Suprapubic skin (tissue), 4 donors: Measurements from ENCODE around the gene HSPA8. TPM values are rescaled to one million over a fixed set of nuclear protein-coding genes. Genes with fewer than 3 reads are reported as not detected.

Experiments
- DNase-seq, 2 donors: peaks; one replicate each; pipeline ENCODE4 v3.0.0-alpha.2; 2019; ENCODE audit warnings: low spot score in 2 of 2
- H3K27ac ChIP-seq: fragments of 200-600 bp; sonication (generic); one replicate; pipeline ENCODE4 v1.5.1; 2019
- H3K27me3 ChIP-seq: fragments of 200-600 bp; sonication (generic); one replicate; pipeline ENCODE4 v1.5.1; 2019
- H3K36me3 ChIP-seq: fragments of 200-600 bp; sonication (generic); one replicate; pipeline ENCODE4 v1.5.1; 2019
- H3K4me1 ChIP-seq: fragments of 200-600 bp; sonication (generic); one replicate; pipeline ENCODE4 v1.5.1; 2019
- H3K4me3 ChIP-seq: fragments of 200-600 bp; sonication (generic); one replicate; pipeline ENCODE4 v1.5.1; 2019; ENCODE audit warnings: mild to moderate bottlenecking
- H3K9me3 ChIP-seq: fragments of 200-600 bp; sonication (generic); one replicate; pipeline ENCODE4 v1.5.1; 2019
- CTCF ChIP-seq, 2 donors: fragments of 200-600 bp in 1 of 2; fragments of 450-650 bp in 1 of 2; sonication (generic) in 1 of 2; IDR thresholded peaks; one replicate each; pipeline ENCODE4 v1.5.1; 2016 to 2019; ENCODE audit warnings: antibody characterized with exemption in 2 of 2, mild to moderate bottlenecking in 1 of 2, moderate library complexity in 1 of 2
- EP300 ChIP-seq: sonication (generic); formaldehyde crosslinking; IDR thresholded peaks from one replicate; pipeline ENCODE4 v1.6.1; 2017; ENCODE audit warnings: antibody characterized with exemption
- POLR2A ChIP-seq, 2 donors: fragments of 450-650 bp; IDR thresholded peaks; one replicate each; pipeline ENCODE4 v1.6.1; 2017; ENCODE audit warnings: antibody characterized with exemption in 2 of 2, mild to moderate bottlenecking in 2 of 2, moderate library complexity in 2 of 2
- POLR2AphosphoS5 ChIP-seq, 3 donors: sonication (generic); formaldehyde crosslinking; IDR thresholded peaks; one replicate each; pipeline ENCODE4 v1.6.1; 2017; ENCODE audit warnings: antibody characterized with exemption in 3 of 3
- WGBS: methylation state at CpG from one replicate; pipeline ENCODE4 v1.1.5; 2018; 5-methylcytosine and 5-hydroxymethylcytosine counted together
- total RNA-seq, 4 donors: library from RNA; depleted of rRNA; stranded (reverse); fragments of >200 nt; gene quantifications; one replicate each; pipeline ENCODE4 v1.1.0, GENCODE V29; 2016

The HSPA8 gene
- total RNA-seq, 4 donors from 2014 or later, result 212 to 708 (median 560) TPM

- no peaks in the 10 kb centered on the region for H3K27me3 ChIP-seq
- no peak overlapping the region for H3K27ac ChIP-seq
- WGBS, result 76% methylated on average over 10 of the region's 10 CpGs
- H3K9me3 ChIP-seq, result no peaks in the 10 kb centered on the region
- peak in 1 of 2 donors; percentile 52 for DNase-seq
- H3K4me3 ChIP-seq, result no peak overlapping the region
- no peaks in the 10 kb centered on the region for H3K36me3 ChIP-seq
- TF ChIP-seq EP300 (no peak), CTCF (IDR thresholded peaks at IDR 0.05) (no peak), POLR2A (IDR thresholded peaks at IDR 0.05) (no peak), POLR2AphosphoS5 (IDR thresholded peaks at IDR 0.05) (no peak)
- H3K4me1 ChIP-seq, result no peaks in the 10 kb centered on the region
Observed at GRCh38 chr11:123035831-123036230, 26.1 kb downstream of the HSPA8 start.

GRCh38 chr11:123034597-123034996 is 27.3 kb downstream of the HSPA8 start:
- peak in 1 of 2 donors; percentile 35 for DNase-seq
- Histone ChIP-seq H3K9me3 (no peaks in the 10 kb centered on the region), H3K27ac (no peak overlapping the region), H3K27me3 (no peaks in the 10 kb centered on the region), H3K36me3 (no peaks in the 10 kb centered on the region), H3K4me1 (no peaks in the 10 kb centered on the region), H3K4me3 (no peak overlapping the region)
- TF ChIP-seq POLR2A (IDR thresholded peaks at IDR 0.05) (no peak), POLR2AphosphoS5 (IDR thresholded peaks at IDR 0.05) (no peak), EP300 (no peak), CTCF (IDR thresholded peaks at IDR 0.05) (no peak)
- 76% methylated on average over 5 of the region's 6 CpGs for WGBS

DNA sequence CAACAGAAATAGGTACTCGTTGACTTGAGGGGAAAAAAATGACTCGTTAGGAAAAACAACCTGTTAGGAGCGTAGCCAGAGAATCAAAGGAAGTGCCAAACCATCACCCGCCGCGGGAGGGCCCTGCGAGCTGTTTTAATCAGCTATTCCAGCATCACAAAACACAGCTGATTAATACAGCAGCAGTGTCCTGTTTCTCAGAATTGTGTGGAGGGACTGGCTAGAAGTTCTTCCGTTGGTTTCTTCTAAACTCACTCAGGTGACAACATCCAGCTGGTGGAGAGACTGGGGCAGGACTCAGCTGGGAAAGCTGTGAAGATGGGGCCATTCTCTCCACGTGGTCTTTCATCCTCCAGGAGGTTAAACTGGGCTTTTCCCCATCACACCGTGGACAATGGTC is 28.0 kb downstream of the HSPA8 start:
- peak in 1 of 2 donors; percentile 44 for DNase-seq
- H3K27me3 ChIP-seq, result no peaks in the 10 kb centered on the region
- no peaks in the 10 kb centered on the region for H3K36me3 ChIP-seq
- WGBS, result 61% methylated on average over 10 of the region's 10 CpGs
- no peak overlapping the region for H3K4me3 ChIP-seq
- H3K4me1 ChIP-seq, result no peaks in the 10 kb centered on the region
- H3K27ac ChIP-seq, result no peak overlapping the region
- TF ChIP-seq POLR2A (IDR thresholded peaks at IDR 0.05), result no peak
- TF ChIP-seq EP300, result no peak
- no peak for TF ChIP-seq POLR2AphosphoS5 (IDR thresholded peaks at IDR 0.05)
- no peak for TF ChIP-seq CTCF (IDR thresholded peaks at IDR 0.05)
- H3K9me3 ChIP-seq, result no peaks in the 10 kb centered on the region

DNA sequence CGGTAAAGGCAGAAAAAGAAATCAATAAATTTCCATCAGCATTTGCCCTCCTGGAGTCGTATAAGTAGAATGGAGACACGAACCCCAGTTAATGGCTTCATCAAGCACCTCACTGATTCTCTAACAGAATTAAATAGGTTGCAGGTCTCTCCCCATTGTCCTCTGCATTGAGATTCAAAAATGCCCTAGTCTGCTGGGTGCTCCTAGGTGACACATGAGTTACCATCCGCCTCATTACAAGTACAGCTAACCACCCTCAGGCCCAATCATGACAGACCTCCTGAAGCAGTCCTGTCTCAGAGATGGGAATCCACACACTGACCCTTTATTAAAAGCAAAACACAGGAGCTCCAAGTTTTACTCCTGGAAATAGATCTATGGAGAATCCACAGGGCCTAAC is 31.4 kb downstream of the HSPA8 start:
- H3K27me3 ChIP-seq, result no peaks in the 10 kb centered on the region
- H3K27ac ChIP-seq, result no peak overlapping the region
- WGBS, result 78% methylated on average over 4 of the region's 4 CpGs
- H3K36me3 ChIP-seq, result no peaks in the 10 kb centered on the region
- H3K4me3 ChIP-seq, result no peak overlapping the region
- H3K4me1 ChIP-seq, result no peaks in the 10 kb centered on the region
- TF ChIP-seq POLR2A (IDR thresholded peaks at IDR 0.05), result no peak
- TF ChIP-seq EP300, result no peak
- no peak for TF ChIP-seq CTCF (IDR thresholded peaks at IDR 0.05)
- no peak for TF ChIP-seq POLR2AphosphoS5 (IDR thresholded peaks at IDR 0.05)
- DNase-seq, result no peak
- H3K9me3 ChIP-seq, result no peaks in the 10 kb centered on the region

DNA sequence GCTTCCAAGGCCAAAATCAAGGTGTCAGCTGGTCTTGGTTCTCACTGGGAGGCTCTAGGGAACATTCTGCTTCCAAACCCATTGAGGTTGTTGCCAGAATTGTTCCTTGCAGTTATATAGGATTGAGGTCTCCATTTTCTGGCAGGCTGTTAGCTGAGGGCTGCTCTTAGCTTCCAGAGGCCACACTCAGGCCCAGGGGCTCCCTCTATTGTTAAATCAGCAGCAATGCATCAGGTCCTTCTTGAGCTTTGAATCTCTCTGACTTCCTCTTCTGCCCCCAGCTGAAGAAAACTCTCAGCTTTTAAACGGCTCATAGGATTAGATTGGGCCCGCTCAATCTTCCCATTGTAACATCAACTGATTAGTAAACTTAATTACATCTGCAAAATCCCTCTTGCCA is 41.0 kb downstream of the HSPA8 start:
- 55% methylated on average over 2 of the region's 2 CpGs for WGBS
- H3K36me3 ChIP-seq, result no peaks in the 10 kb centered on the region
- no peak overlapping the region for H3K4me3 ChIP-seq
- H3K27ac ChIP-seq, result no peak overlapping the region
- peaks cover 8% of the 10 kb centered on the region for H3K27me3 ChIP-seq
- H3K4me1 ChIP-seq, result peaks cover 3% of the 10 kb centered on the region
- no peaks in the 10 kb centered on the region for H3K9me3 ChIP-seq
- TF ChIP-seq CTCF (IDR thresholded peaks at IDR 0.05) (peak in 1 of 2 donors; percentile 25), POLR2AphosphoS5 (IDR thresholded peaks at IDR 0.05) (no peak)
- no peak for DNase-seq
